ENCODE measurements around the gene C1QTNF12. TPM values are rescaled to one million over a fixed set of nuclear protein-coding genes. Genes with fewer than 3 reads are reported as not detected.

The C1QTNF12 gene
- total and polyA plus RNA-seq, 2 experiments from 2014 or later = 3.8 to 6.6 TPM

DNA sequence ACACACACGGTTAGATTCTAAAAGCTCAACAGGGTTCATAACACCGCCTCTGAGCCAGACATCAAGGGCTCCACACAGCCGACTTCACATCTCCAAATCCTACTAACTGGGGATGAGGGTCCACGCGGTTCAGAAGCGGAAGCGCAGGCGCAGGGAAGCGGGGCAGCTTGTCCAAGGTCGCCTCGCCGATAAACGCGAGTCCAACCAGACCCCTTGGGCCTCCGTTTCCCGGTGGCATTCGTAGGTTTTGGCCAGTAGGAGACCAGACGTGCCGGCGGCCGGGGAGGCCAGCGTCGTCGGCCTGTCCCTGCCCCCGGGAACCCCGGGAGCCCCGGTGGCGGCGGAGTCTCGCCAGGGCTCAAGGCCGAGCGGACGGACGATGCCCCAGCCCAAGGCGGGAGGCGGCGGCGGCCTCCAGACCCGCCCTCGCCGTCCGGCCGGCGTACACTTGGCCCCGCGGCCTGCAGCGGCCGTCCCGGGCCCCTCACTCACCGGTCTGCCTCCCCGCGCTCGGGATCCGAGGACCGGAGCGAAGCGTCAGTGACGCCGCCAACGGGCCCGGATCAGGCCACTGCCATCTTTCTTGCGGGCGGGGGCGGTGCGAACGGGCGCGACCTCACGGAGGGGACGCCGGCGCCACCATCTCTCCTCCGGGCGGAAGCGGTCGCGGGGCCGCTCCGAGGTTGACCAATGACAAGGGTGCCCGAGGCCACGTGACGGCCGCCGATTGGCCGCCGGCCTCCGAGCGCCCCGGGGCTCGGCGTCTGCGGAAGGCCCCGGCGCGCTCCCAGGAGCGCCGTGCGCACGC, 14.9 kb downstream of the C1QTNF12 start, which contains the start of gene SDF4:
Gene SDF4, minus strand, starts transcription at position 602 of the 808 bp plus-strand sequence. CDS start 3,229 bp downstream, outside the sequence.
- peaks cover 23% of the 10 kb centered on the region for H3K4me1 ChIP-seq (ENCODE audit: insufficient read depth)
- peak within 1 kb of the TSS; percentile 47 for H2AFZ ChIP-seq
- no peaks in the 10 kb centered on the region for H3K9me3 ChIP-seq (ENCODE audit: low read depth)
- peak; percentile 99 for DNase-seq (ENCODE audit: low spot score)
- H4K20me1 ChIP-seq (ENCODE audit: insufficient read depth, poor library complexity, severe bottlenecking) = peaks cover 21% of the 10 kb centered on the region
- H3K79me2 ChIP-seq = peaks cover 65% of the 10 kb centered on the region
- under 1% methylated on average over 79 of the region's 99 CpGs for WGBS (ENCODE audit: low lambda C conversion rate, missing lambda C conversion rate)
- no peaks in the 10 kb centered on the region for H3K27me3 ChIP-seq
- peak within 1 kb of the TSS; percentile 95 for H3K27ac ChIP-seq
- H3K36me3 ChIP-seq (replicated peaks; ENCODE audit: insufficient read depth, low read depth) = no peaks in the 10 kb centered on the region
- H3K4me3 ChIP-seq = peak within 1 kb of the TSS; percentile 86
- H3K4me2 ChIP-seq = peak within 1 kb of the TSS; percentile 91
- TF ChIP-seq EZH2 (IDR thresholded peaks at IDR 0.05; ENCODE audit: borderline replicate concordance) (no peak), EZH2phosphoT487 (IDR thresholded peaks at IDR 0.05; ENCODE audit: low read depth, severe bottlenecking, unreplicated experiment) (no peak)
- TF ChIP-seq, protein P1, sequence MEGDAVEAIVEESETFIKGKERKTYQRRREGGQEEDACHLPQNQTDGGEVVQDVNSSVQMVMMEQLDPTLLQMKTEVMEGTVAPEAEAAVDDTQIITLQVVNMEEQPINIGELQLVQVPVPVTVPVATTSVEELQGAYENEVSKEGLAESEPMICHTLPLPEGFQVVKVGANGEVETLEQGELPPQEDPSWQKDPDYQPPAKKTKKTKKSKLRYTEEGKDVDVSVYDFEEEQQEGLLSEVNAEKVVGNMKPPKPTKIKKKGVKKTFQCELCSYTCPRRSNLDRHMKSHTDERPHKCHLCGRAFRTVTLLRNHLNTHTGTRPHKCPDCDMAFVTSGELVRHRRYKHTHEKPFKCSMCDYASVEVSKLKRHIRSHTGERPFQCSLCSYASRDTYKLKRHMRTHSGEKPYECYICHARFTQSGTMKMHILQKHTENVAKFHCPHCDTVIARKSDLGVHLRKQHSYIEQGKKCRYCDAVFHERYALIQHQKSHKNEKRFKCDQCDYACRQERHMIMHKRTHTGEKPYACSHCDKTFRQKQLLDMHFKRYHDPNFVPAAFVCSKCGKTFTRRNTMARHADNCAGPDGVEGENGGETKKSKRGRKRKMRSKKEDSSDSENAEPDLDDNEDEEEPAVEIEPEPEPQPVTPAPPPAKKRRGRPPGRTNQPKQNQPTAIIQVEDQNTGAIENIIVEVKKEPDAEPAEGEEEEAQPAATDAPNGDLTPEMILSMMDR (IDR thresholded peaks at IDR 0.05; ENCODE audit: poor library complexity) = no peak
- H3K9me2 ChIP-seq (replicated peaks; ENCODE audit: insufficient read depth) = no peaks in the 10 kb centered on the region

DNA sequence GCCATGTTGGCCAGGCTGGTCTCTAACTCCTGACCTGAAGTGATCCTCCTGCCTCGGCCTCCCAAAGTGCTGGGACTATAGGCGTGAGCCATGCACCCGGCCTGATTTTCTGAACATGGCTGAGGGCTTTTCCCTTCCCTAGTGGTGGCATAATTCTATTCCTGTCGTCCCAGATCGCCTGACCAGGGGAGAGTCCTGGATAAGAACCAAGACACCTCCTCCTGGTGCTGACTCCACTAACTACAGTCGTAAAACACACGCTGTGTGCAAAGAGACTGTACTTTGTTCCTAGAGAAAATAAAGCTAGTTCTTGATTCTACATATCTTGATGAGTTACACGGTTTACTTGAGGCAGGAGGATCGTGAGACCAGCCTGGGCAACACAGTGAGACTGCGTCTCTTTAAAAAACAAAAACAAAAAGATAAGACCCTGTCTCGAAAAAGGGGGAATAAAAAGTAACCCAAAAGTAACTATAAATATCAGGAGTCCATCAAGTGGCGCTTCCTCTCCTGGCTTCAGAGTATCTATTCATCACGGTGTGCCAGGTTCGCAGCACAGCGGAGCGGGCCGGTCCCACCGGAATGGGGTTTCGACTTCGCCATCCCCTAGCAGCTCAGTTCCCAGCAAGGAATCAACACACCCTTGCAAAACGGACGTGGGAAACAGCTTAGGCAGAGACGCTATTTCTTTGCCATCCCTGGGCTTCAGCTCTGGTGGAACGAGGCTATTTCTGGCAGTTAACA, 15.7 kb downstream of the C1QTNF12 start:
- Histone ChIP-seq H3K9me2 (replicated peaks; ENCODE audit: insufficient read depth) (no peaks in the 10 kb centered on the region), H3K27ac (peak overlapping the region; percentile 95), H3K36me3 (replicated peaks; ENCODE audit: insufficient read depth, low read depth) (no peaks in the 10 kb centered on the region), H2AFZ (peak overlapping the region; percentile 47), H3K27me3 (no peaks in the 10 kb centered on the region), H3K4me2 (peak overlapping the region; percentile 91), H3K79me2 (peaks cover 72% of the 10 kb centered on the region), H4K20me1 (ENCODE audit: insufficient read depth, poor library complexity, severe bottlenecking) (peaks cover 28% of the 10 kb centered on the region), H3K4me1 (ENCODE audit: insufficient read depth) (peaks cover 18% of the 10 kb centered on the region), H3K4me3 (peak overlapping the region; percentile 86), H3K9me3 (ENCODE audit: low read depth) (no peaks in the 10 kb centered on the region)
- WGBS (ENCODE audit: low lambda C conversion rate, missing lambda C conversion rate) = 22% methylated on average over 24 of the region's 24 CpGs
- peak; percentile 81 for DNase-seq (ENCODE audit: low spot score)
- TF ChIP-seq EZH2phosphoT487 (IDR thresholded peaks at IDR 0.05; ENCODE audit: low read depth, severe bottlenecking, unreplicated experiment) = no peak
- no peak for TF ChIP-seq EZH2 (IDR thresholded peaks at IDR 0.05; ENCODE audit: borderline replicate concordance)
- TF ChIP-seq, protein P1 (IDR thresholded peaks at IDR 0.05; ENCODE audit: poor library complexity) = peak; percentile 26

DNA sequence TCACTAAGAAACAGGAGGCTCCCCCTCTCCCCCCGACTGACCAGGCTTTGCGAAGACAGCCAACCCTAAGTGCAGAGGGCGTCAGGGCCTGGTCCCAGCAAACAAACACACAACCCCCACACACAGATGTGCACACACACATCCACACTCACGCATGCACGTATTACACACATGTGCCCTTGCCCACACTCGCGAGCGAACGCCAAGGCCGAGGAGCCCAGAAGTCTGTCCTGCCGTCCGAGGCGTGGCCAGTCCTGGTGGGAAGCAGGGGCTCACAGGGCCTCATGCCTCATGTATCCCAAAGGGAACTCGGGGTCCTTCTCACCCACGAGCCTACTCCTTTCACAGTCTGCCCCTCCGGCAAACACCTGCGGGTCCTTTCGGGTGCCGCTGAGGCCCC, 16.8 kb downstream of the C1QTNF12 start:
- no peaks in the 10 kb centered on the region for H3K27me3 ChIP-seq
- no peak for DNase-seq (ENCODE audit: low spot score)
- H3K36me3 ChIP-seq (replicated peaks; ENCODE audit: insufficient read depth, low read depth) = no peaks in the 10 kb centered on the region
- H3K4me1 ChIP-seq (ENCODE audit: insufficient read depth) = peaks cover 18% of the 10 kb centered on the region
- peaks cover 38% of the 10 kb centered on the region for H4K20me1 ChIP-seq (ENCODE audit: insufficient read depth, poor library complexity, severe bottlenecking)
- H3K79me2 ChIP-seq = peaks cover 78% of the 10 kb centered on the region
- no peaks in the 10 kb centered on the region for H3K9me3 ChIP-seq (ENCODE audit: low read depth)
- WGBS (ENCODE audit: low lambda C conversion rate, missing lambda C conversion rate) = 95% methylated on average over 19 of the region's 19 CpGs
- H3K9me2 ChIP-seq (replicated peaks; ENCODE audit: insufficient read depth) = no peaks in the 10 kb centered on the region
- H3K4me3 ChIP-seq = no peak overlapping the region
- TF ChIP-seq EZH2 (IDR thresholded peaks at IDR 0.05; ENCODE audit: borderline replicate concordance) (no peak), EZH2phosphoT487 (IDR thresholded peaks at IDR 0.05; ENCODE audit: low read depth, severe bottlenecking, unreplicated experiment) (no peak)
- TF ChIP-seq, protein P1 (IDR thresholded peaks at IDR 0.05; ENCODE audit: poor library complexity) = no peak
- H3K27ac ChIP-seq = peak overlapping the region; percentile 95
- peak overlapping the region; percentile 91 for H3K4me2 ChIP-seq
- H2AFZ ChIP-seq = no peak overlapping the region
